ENCODE results near the gene GNAT1. TPM values are rescaled to one million over a fixed set of nuclear protein-coding genes. Genes with fewer than 3 reads are reported as not detected.

GNAT1 gene
- total RNA-seq, 1 experiment from 2014 or later, result not detected

DNA sequence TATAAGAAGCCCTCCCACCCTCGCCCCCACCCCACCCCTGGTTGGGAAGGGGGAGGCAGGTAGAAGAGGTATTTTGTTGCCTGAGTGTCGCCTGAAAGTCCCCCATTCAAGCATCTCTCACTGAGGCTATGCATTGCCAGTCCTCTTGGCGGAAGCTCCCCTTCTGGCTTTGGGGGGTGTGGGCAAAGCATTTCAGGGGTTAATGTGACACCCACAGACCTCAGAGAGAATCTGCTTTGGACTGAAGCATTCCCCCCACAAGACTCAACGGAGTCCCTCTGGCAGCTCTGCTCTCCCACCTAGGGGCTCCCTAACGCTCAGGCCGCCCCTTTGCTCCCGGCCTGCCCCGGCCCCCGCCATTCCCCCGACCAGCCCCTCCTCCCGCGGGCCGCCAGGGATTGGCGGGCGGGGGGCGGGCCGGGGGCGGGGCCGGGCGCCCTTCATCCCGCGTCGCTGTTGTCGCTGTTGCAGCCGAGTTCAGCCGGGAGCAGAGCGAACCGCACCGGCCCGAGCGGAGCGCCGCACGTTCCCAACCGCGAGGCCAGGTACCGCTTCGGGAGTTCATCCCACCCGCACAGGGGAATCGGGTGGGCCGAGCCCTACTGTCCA lies 13.5 kb downstream of the GNAT1 start, which contains the start of gene SLC38A3:
TSS of gene SLC38A3 (plus strand) at position 468 of the 609 bp plus-strand sequence. CDS start 8,929 bp downstream, outside the sequence.
- H3K9me3 ChIP-seq (ENCODE audit: insufficient read depth, low read depth), result no peaks in the 10 kb centered on the region
- H4K20me1 ChIP-seq (ENCODE audit: insufficient read depth), result no peaks in the 10 kb centered on the region
- TF ChIP-seq EZH2 (IDR thresholded peaks at IDR 0.05; ENCODE audit: low read depth), result no peak
- TF ChIP-seq, protein P1, sequence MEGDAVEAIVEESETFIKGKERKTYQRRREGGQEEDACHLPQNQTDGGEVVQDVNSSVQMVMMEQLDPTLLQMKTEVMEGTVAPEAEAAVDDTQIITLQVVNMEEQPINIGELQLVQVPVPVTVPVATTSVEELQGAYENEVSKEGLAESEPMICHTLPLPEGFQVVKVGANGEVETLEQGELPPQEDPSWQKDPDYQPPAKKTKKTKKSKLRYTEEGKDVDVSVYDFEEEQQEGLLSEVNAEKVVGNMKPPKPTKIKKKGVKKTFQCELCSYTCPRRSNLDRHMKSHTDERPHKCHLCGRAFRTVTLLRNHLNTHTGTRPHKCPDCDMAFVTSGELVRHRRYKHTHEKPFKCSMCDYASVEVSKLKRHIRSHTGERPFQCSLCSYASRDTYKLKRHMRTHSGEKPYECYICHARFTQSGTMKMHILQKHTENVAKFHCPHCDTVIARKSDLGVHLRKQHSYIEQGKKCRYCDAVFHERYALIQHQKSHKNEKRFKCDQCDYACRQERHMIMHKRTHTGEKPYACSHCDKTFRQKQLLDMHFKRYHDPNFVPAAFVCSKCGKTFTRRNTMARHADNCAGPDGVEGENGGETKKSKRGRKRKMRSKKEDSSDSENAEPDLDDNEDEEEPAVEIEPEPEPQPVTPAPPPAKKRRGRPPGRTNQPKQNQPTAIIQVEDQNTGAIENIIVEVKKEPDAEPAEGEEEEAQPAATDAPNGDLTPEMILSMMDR (conservative IDR thresholded peaks at IDR 0.05), result no peak
- peaks cover 21% of the 10 kb centered on the region; the same call in 1 of the 2 replicates for H3K27me3 ChIP-seq (ENCODE audit: insufficient read depth, low read depth)
- no peak within 1 kb of the TSS for H2AFZ ChIP-seq
- POLR2A ChIA-PET (ENCODE audit: unreplicated experiment), result no interaction called here
- H3K27ac ChIP-seq, result no peak within 1 kb of the TSS
- no peak within 1 kb of the TSS; the same call in 1 of the 2 replicates for H3K4me3 ChIP-seq
- H3K4me1 ChIP-seq (replicated peaks; ENCODE audit: insufficient read depth), result no peaks in the 10 kb centered on the region
- no peaks in the 10 kb centered on the region for H3F3A ChIP-seq (ENCODE audit: insufficient read depth, low read depth)
- CTCF ChIA-PET, result no interaction called here
- no peaks in the 10 kb centered on the region for H3K36me3 ChIP-seq (ENCODE audit: low read depth)
- no peak for DNase-seq
- intact Hi-C loops (cut with micrococcal nuclease; ENCODE audit: unreplicated experiment), result no loop called here
- no peaks in the 10 kb centered on the region for H3K79me2 ChIP-seq (ENCODE audit: low read depth)
- no peaks in the 10 kb centered on the region for H3K9me2 ChIP-seq (ENCODE audit: insufficient read depth)
- BruUV-seq (replicated peaks), result no TSS peak
- peak within 1 kb of the TSS; percentile 42; the same call in 1 of the 2 replicates for H3K4me2 ChIP-seq

DNA sequence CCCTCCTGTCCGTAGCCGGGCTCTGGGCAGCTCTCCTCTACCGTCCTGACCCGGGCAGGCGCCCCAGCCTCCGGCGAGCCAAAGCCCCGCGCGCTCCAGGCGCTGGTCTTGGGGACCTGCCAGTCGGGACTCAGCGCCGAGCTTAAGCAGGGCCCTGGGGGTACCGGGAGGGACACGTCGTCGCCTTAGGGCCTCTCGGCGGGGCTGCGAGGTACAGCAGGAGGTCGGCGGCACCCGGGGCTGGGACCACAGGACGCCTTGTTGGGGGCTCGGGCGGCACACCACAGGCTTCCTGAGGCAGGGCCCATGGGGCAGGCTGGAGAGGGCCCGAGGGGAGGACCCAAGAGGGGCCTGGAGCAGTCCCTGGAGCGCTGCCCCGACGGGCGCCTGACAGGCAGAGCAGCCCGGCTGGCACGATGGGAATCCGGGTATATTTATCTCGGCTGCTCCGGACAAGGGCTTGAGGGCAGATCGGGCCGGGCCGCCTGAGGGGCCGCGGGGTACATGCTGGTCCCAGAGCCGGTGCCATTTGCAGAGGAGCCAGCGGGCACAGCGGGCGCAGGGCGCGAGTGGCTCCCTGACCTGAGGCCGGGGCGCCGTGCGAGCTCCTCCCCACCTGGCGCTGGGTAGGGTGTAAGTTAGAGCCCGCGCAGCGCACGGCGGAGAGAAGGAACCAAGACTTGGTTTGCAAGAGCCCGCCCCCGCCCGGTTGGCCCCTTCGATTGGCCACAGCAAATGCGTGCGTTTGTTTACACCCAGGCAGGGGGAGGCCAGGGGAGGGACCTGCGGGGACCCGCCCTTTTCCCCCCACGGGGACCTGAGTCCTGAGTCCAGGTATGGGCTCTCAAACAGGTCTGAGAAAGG lies 14.2 kb downstream of the GNAT1 start:
- H3K4me1 ChIP-seq (replicated peaks; ENCODE audit: insufficient read depth), result no peaks in the 10 kb centered on the region; the same call in 1 of the 2 replicates
- no peak overlapping the region for H3K27ac ChIP-seq
- BruUV-seq (replicated peaks), result no TSS peak
- H3K36me3 ChIP-seq (ENCODE audit: low read depth), result no peaks in the 10 kb centered on the region
- no peak overlapping the region for H2AFZ ChIP-seq
- peak overlapping the region; percentile 42; the same call in 1 of the 2 replicates for H3K4me2 ChIP-seq
- intact Hi-C loops (cut with micrococcal nuclease; ENCODE audit: unreplicated experiment), result no loop called here
- no peak overlapping the region; the same call in 1 of the 2 replicates for H3K4me3 ChIP-seq
- no peaks in the 10 kb centered on the region for H3K9me2 ChIP-seq (ENCODE audit: insufficient read depth)
- peaks cover 21% of the 10 kb centered on the region; the same call in 1 of the 2 replicates for H3K27me3 ChIP-seq (ENCODE audit: insufficient read depth, low read depth)
- ChIA-PET POLR2A (ENCODE audit: unreplicated experiment) (no interaction called here), CTCF (interaction anchor here (1.1 kb wide), 1 partner anchor 11 kb away, joined by 6 read pairs; no protein-coding TSS in a partner anchor)
- H4K20me1 ChIP-seq (ENCODE audit: insufficient read depth), result no peaks in the 10 kb centered on the region
- no peaks in the 10 kb centered on the region for H3F3A ChIP-seq (ENCODE audit: insufficient read depth, low read depth)
- H3K9me3 ChIP-seq (ENCODE audit: insufficient read depth, low read depth), result no peaks in the 10 kb centered on the region
- TF ChIP-seq EZH2 (IDR thresholded peaks at IDR 0.05; ENCODE audit: low read depth), result no peak; the same call in 1 of the 2 replicates
- TF ChIP-seq, protein P1 (conservative IDR thresholded peaks at IDR 0.05), result no peak
- peak in 1 of 2 experiments; percentile 52 for DNase-seq
- no peaks in the 10 kb centered on the region for H3K79me2 ChIP-seq (ENCODE audit: low read depth)

DNA sequence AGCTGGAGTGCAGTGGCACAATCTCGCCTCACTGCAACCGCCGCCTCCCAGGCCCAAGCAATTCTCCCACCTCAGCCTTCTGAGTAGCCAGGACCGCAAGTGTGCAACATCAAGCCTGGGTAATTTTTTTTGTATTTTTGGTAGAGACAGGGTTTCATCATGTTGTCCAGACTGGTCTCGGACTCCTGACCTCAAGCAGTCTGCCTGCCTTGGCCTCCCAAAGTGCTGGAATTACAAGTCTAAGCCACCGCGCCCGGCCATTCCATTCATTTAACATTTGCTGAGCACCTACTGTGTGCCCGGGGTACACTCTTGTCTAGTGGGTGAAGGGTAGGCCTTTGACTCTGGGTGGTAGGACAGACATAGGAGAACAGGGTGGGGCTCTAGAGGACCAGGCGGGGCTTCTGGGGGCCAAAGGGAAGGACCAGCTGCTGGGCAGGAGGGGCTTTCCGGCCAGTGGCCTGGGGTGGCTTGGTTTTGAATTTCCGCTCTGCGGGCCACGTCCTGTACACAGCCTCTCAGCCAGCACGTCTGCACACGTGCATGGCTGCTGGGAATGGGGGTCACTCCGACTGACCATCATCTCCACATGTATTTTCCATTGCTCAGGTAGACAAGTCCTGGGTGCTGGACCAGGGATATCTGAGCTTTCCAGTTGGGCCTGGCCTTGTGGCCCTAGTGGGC lies 16.1 kb downstream of the GNAT1 start:
- CTCF ChIA-PET, result interaction anchor here (0.6 kb wide), 1 partner anchor 71 kb away, joined by 3 read pairs; no protein-coding TSS in a partner anchor
- Histone ChIP-seq H3K9me3 (ENCODE audit: insufficient read depth, low read depth) (no peaks in the 10 kb centered on the region), H3K27me3 (ENCODE audit: insufficient read depth, low read depth) (peaks cover 21% of the 10 kb centered on the region; the same call in 1 of the 2 replicates), H2AFZ (no peak overlapping the region), H3K36me3 (ENCODE audit: low read depth) (no peaks in the 10 kb centered on the region), H3K4me1 (replicated peaks; ENCODE audit: insufficient read depth) (no peaks in the 10 kb centered on the region; the same call in 1 of the 2 replicates), H3K4me2 (no peak overlapping the region), H3K9me2 (ENCODE audit: insufficient read depth) (no peaks in the 10 kb centered on the region), H3K4me3 (no peak overlapping the region), H3F3A (ENCODE audit: insufficient read depth, low read depth) (no peaks in the 10 kb centered on the region), H3K79me2 (ENCODE audit: low read depth) (no peaks in the 10 kb centered on the region), H3K27ac (no peak overlapping the region), H4K20me1 (ENCODE audit: insufficient read depth) (no peaks in the 10 kb centered on the region)
- POLR2A ChIA-PET (ENCODE audit: unreplicated experiment), result no interaction called here
- intact Hi-C loops (cut with micrococcal nuclease; ENCODE audit: unreplicated experiment), result no loop called here
- BruUV-seq (replicated peaks), result no TSS peak
- no peak for DNase-seq
- TF ChIP-seq EZH2 (IDR thresholded peaks at IDR 0.05; ENCODE audit: low read depth), result no peak
- TF ChIP-seq, protein P1 (conservative IDR thresholded peaks at IDR 0.05), result no peak
